ENCODE results near the gene NIPA2. TPM values are rescaled to one million over a fixed set of nuclear protein-coding genes. Genes with fewer than 3 reads are reported as not detected.

NIPA2 gene
- total and polyA plus RNA-seq, 4 donors = 11.7 to 31.6 (median 20.9) TPM

DNA sequence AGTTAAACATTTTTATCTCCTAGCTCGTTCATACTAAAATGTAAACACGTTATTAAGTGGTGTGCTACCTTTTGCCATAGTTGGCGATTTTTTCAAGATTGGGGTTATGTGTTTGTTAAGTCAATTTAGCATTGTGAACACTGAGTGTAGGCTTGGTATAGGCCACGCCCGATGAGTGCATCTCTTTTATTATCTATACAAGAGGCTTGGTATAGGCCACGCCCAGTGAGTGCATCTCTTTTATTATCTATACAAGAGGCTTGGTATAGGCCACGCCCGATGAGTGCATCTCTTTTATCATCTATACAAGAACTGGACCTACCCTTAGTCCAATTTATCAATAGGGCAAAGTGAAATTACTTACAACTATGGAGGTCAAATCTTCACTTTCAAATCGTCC, 70.4 kb downstream of the NIPA2 start:
- Histone ChIP-seq H3K27ac (ENCODE audit: low read depth in 1 of 2, low read length in 2 of 2) (no peak overlapping the region), H3K4me1 (ENCODE audit: control insufficient read depth in 4 of 4, insufficient read depth in 4 of 4, low read length in 3 of 4) (no peaks in the 10 kb centered on the region), H3K9me3 (ENCODE audit: control insufficient read depth in 4 of 4, low read length in 3 of 4) (no peaks in the 10 kb centered on the region), H3K27me3 (ENCODE audit: control insufficient read depth in 4 of 4, insufficient read depth in 4 of 4, low read length in 3 of 4) (no peaks in the 10 kb centered on the region), H3K36me3 (ENCODE audit: control insufficient read depth in 4 of 4, insufficient read depth in 3 of 4, low read depth in 1 of 4, low read length in 3 of 4) (peaks cover 23 to 62% (median 38%) of the 10 kb centered on the region in 4 donors), H3K9ac (ENCODE audit: low read depth in 1 of 2, low read length in 2 of 2) (no peak overlapping the region), H3K4me3 (ENCODE audit: low read depth in 1 of 3, low read length in 3 of 3) (no peak overlapping the region)
- no peak for DNase-seq (ENCODE audit: low spot score)
- TF ChIP-seq MAX (IDR thresholded peaks at IDR 0.05) (no peak), HNF4A (conservative IDR thresholded peaks at IDR 0.05) (no peak), YY1 (IDR thresholded peaks at IDR 0.05) (no peak), RXRA (IDR thresholded peaks at IDR 0.05) (no peak), TAF1 (conservative IDR thresholded peaks at IDR 0.05) (no peak), FOXA2 (IDR thresholded peaks at IDR 0.05) (no peak), EGR1 (IDR thresholded peaks at IDR 0.05; ENCODE audit: low read depth in 2 of 2) (no peak), GABPA (IDR thresholded peaks at IDR 0.05 in 1 of 2, conservative IDR thresholded peaks at IDR 0.05 in 1 of 2) (no peak), SP1 (IDR thresholded peaks at IDR 0.05) (no peak), FOXA1 (IDR thresholded peaks at IDR 0.05) (no peak)
- TF ChIP-seq, protein P1, sequence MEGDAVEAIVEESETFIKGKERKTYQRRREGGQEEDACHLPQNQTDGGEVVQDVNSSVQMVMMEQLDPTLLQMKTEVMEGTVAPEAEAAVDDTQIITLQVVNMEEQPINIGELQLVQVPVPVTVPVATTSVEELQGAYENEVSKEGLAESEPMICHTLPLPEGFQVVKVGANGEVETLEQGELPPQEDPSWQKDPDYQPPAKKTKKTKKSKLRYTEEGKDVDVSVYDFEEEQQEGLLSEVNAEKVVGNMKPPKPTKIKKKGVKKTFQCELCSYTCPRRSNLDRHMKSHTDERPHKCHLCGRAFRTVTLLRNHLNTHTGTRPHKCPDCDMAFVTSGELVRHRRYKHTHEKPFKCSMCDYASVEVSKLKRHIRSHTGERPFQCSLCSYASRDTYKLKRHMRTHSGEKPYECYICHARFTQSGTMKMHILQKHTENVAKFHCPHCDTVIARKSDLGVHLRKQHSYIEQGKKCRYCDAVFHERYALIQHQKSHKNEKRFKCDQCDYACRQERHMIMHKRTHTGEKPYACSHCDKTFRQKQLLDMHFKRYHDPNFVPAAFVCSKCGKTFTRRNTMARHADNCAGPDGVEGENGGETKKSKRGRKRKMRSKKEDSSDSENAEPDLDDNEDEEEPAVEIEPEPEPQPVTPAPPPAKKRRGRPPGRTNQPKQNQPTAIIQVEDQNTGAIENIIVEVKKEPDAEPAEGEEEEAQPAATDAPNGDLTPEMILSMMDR (IDR thresholded peaks at IDR 0.05; ENCODE audit: low read depth, low read length, missing input control) = no peak
- TF ChIP-seq, protein P2, sequence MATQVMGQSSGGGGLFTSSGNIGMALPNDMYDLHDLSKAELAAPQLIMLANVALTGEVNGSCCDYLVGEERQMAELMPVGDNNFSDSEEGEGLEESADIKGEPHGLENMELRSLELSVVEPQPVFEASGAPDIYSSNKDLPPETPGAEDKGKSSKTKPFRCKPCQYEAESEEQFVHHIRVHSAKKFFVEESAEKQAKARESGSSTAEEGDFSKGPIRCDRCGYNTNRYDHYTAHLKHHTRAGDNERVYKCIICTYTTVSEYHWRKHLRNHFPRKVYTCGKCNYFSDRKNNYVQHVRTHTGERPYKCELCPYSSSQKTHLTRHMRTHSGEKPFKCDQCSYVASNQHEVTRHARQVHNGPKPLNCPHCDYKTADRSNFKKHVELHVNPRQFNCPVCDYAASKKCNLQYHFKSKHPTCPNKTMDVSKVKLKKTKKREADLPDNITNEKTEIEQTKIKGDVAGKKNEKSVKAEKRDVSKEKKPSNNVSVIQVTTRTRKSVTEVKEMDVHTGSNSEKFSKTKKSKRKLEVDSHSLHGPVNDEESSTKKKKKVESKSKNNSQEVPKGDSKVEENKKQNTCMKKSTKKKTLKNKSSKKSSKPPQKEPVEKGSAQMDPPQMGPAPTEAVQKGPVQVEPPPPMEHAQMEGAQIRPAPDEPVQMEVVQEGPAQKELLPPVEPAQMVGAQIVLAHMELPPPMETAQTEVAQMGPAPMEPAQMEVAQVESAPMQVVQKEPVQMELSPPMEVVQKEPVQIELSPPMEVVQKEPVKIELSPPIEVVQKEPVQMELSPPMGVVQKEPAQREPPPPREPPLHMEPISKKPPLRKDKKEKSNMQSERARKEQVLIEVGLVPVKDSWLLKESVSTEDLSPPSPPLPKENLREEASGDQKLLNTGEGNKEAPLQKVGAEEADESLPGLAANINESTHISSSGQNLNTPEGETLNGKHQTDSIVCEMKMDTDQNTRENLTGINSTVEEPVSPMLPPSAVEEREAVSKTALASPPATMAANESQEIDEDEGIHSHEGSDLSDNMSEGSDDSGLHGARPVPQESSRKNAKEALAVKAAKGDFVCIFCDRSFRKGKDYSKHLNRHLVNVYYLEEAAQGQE (IDR thresholded peaks at IDR 0.05) = no peak
- 92% methylated on average over 9 of the region's 9 CpGs for WGBS

- Histone ChIP-seq H3K36me3 (ENCODE audit: control insufficient read depth in 4 of 4, insufficient read depth in 3 of 4, low read depth in 1 of 4, low read length in 3 of 4) (peaks cover 24 to 73% (median 38%) of the 10 kb centered on the region in 4 donors), H3K4me3 (ENCODE audit: low read depth in 1 of 3, low read length in 3 of 3) (no peak overlapping the region), H3K9ac (ENCODE audit: low read depth in 1 of 2, low read length in 2 of 2) (no peak overlapping the region), H3K9me3 (ENCODE audit: control insufficient read depth in 4 of 4, low read length in 3 of 4) (no peaks in the 10 kb centered on the region), H3K27ac (ENCODE audit: low read depth in 1 of 2, low read length in 2 of 2) (no peak overlapping the region), H3K4me1 (ENCODE audit: control insufficient read depth in 4 of 4, insufficient read depth in 4 of 4, low read length in 3 of 4) (no peaks in the 10 kb centered on the region), H3K27me3 (ENCODE audit: control insufficient read depth in 4 of 4, insufficient read depth in 4 of 4, low read length in 3 of 4) (no peaks in the 10 kb centered on the region)
- 95% methylated on average over 8 of the region's 8 CpGs for WGBS
- no peak for DNase-seq (ENCODE audit: low spot score)
- TF ChIP-seq, protein P3, sequence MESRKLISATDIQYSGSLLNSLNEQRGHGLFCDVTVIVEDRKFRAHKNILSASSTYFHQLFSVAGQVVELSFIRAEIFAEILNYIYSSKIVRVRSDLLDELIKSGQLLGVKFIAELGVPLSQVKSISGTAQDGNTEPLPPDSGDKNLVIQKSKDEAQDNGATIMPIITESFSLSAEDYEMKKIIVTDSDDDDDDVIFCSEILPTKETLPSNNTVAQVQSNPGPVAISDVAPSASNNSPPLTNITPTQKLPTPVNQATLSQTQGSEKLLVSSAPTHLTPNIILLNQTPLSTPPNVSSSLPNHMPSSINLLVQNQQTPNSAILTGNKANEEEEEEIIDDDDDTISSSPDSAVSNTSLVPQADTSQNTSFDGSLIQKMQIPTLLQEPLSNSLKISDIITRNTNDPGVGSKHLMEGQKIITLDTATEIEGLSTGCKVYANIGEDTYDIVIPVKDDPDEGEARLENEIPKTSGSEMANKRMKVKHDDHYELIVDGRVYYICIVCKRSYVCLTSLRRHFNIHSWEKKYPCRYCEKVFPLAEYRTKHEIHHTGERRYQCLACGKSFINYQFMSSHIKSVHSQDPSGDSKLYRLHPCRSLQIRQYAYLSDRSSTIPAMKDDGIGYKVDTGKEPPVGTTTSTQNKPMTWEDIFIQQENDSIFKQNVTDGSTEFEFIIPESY (IDR thresholded peaks at IDR 0.05) = no peak
- TF ChIP-seq FOXA2 (IDR thresholded peaks at IDR 0.05) = no peak
- TF ChIP-seq HNF4A (conservative IDR thresholded peaks at IDR 0.05) = no peak
- no peak for TF ChIP-seq GABPA (IDR thresholded peaks at IDR 0.05 in 1 of 2, conservative IDR thresholded peaks at IDR 0.05 in 1 of 2)
- TF ChIP-seq JUND (IDR thresholded peaks at IDR 0.05) = no peak
- no peak for TF ChIP-seq SP1 (IDR thresholded peaks at IDR 0.05)
- no peak for TF ChIP-seq FOXA1 (IDR thresholded peaks at IDR 0.05)
- TF ChIP-seq, protein P1 (IDR thresholded peaks at IDR 0.05; ENCODE audit: low read depth, low read length, missing input control) = no peak
- TF ChIP-seq NR2F2 (IDR thresholded peaks at IDR 0.05) = no peak
- no peak for TF ChIP-seq EGR1 (IDR thresholded peaks at IDR 0.05; ENCODE audit: low read depth in 2 of 2)
Measured at GRCh38 chr15:22911306-22911705, 72.8 kb downstream of the NIPA2 start.
